Bronchial epithelial cell (primary cell): ENCODE measurements around the gene CAD. TPM values are rescaled to one million over a fixed set of nuclear protein-coding genes. Genes with fewer than 3 reads are reported as not detected.
A peak's percentile ranks its signal among the peaks of the same experiment; 100 is the strongest.

Experiments used
- DNase-seq: peaks from one replicate; pipeline ENCODE4 v3.0.0-alpha.2; 2010; ENCODE audit warnings: low read depth
- FAIRE-seq: peaks from 2 replicates; lab custom pipeline; 2011; peaks lifted over from hg19 to GRCh38; lab: Jason Lieb, UNC
- H3K27me3 ChIP-seq: 2 replicates; pipeline ENCODE4 v1.5.1; 2011; ENCODE audit warnings: low read length; ENCODE audit not compliant: control insufficient read depth, insufficient read depth
- H3K36me3 ChIP-seq: 2 replicates; pipeline ENCODE4 v1.5.1; 2011; ENCODE audit warnings: low read length; ENCODE audit not compliant: control insufficient read depth, insufficient read depth
- H3K4me3 ChIP-seq: 2 replicates; pipeline ENCODE4 v1.5.1; 2011; ENCODE audit warnings: mild to moderate bottlenecking, low read depth, low read length, control low read depth
- total RNA-seq: library from RNA; depleted of rRNA; stranded (reverse); fragments of >200 nt; gene quantifications from 2 replicates; pipeline ENCODE4 v1.2.1, GENCODE V29; 2014
- TF ChIP-seq, protein P1 (sequence below): IDR thresholded peaks from 2 replicates; pipeline ENCODE4 v1.5.1; 2011; ENCODE audit warnings: mild to moderate bottlenecking, moderate library complexity, low read length, control low read depth, inconsistent platforms; ENCODE audit not compliant: insufficient read depth, severe bottlenecking

The CAD gene
- total RNA-seq, 1 donor from 2014 or later: 21.6 TPM

DNA sequence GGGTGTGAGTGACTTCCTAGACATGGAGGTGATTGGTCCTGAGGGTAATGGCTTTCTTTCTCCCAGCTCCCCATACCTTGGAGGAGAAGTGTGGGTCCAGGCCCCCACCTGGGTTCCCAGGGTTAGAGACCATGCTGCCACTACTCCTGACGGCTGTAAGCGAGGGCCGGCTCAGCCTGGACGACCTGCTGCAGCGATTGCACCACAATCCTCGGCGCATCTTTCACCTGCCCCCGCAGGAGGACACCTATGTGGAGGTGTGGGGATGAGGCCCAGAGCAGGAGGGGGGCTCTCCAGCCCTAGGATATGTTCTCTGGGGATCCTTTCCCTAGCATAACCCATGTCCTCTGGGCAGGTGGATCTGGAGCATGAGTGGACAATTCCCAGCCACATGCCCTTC lies 21.8 kb downstream of the CAD start:
- DNase-seq (no peak), FAIRE-seq (no peak)
- Histone ChIP-seq H3K36me3 (peaks cover 65% of the 10 kb centered on the region), H3K27me3 (no peaks in the 10 kb centered on the region), H3K4me3 (no peak overlapping the region)
- TF ChIP-seq, protein P1, sequence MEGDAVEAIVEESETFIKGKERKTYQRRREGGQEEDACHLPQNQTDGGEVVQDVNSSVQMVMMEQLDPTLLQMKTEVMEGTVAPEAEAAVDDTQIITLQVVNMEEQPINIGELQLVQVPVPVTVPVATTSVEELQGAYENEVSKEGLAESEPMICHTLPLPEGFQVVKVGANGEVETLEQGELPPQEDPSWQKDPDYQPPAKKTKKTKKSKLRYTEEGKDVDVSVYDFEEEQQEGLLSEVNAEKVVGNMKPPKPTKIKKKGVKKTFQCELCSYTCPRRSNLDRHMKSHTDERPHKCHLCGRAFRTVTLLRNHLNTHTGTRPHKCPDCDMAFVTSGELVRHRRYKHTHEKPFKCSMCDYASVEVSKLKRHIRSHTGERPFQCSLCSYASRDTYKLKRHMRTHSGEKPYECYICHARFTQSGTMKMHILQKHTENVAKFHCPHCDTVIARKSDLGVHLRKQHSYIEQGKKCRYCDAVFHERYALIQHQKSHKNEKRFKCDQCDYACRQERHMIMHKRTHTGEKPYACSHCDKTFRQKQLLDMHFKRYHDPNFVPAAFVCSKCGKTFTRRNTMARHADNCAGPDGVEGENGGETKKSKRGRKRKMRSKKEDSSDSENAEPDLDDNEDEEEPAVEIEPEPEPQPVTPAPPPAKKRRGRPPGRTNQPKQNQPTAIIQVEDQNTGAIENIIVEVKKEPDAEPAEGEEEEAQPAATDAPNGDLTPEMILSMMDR: no peak

DNA sequence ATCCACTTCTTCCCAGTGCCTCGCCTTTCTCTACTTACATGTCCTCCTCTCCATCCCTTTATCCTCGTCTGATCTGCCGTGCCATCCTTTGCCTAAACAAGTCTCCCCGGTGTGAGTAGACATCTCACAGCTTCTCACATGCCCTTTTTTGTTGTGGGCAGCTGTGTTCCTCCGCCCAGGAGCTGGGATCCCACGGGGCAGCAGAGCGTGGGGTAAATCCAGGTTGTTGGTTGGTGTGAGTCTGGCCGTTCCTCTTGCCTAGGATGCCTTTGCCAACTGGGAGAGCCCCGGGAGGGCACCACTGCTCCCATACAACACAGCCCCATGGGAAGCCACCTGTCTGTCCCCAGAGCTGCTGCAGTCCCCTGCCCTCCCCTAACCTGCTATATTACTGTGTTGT lies 23.2 kb downstream of the CAD start:
- Histone ChIP-seq H3K4me3 (no peak overlapping the region), H3K27me3 (no peaks in the 10 kb centered on the region), H3K36me3 (peaks cover 58% of the 10 kb centered on the region)
- no peak for FAIRE-seq
- no peak for DNase-seq
- TF ChIP-seq, protein P1: no peak

DNA sequence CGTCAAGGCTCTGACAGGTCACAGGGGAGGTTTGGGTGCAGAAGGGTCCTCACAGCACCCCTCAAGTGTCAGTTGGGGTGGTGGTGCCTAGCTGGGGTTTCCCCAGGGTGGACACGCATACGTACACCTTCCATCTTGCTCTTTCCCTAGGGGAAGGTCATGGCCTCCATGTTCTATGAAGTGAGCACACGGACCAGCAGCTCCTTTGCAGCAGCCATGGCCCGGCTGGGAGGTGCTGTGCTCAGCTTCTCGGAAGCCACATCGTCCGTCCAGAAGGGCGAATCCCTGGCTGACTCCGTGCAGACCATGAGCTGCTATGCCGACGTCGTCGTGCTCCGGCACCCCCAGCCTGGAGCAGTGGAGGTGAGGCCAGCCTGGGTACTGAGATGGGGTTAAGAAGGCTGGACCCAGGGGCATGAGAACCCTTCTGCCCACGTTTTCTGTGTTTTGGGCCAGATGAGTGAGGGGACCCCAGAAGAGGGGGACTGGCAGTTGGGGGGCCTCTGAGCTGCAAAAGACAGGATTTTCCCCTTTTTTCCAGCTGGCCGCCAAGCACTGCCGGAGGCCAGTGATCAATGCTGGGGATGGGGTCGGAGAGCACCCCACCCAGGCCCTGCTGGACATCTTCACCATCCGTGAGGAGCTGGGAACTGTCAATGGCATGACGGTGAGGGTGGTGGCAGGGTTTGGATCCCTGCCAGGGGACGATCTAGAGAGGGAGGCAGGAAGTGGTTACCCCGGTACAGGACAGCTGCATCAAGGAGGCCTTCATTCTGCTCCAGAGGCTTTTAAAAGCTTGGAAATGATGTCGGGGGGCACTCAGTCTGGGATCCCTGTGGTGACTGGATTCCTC lies 24.8 kb downstream of the CAD start:
- H3K36me3 ChIP-seq: peaks cover 48% of the 10 kb centered on the region
- peak; percentile 18 for FAIRE-seq

GRCh38 chr2:27242614-27242951 lies 25.4 kb downstream of the CAD start:
- TF ChIP-seq, protein P1: no peak
- FAIRE-seq (no peak), DNase-seq (no peak)
- H3K27me3 ChIP-seq: no peaks in the 10 kb centered on the region
- no peak overlapping the region for H3K4me3 ChIP-seq
- H3K36me3 ChIP-seq: peaks cover 44% of the 10 kb centered on the region

More for the DNA sequence above, 24.8 kb downstream of the CAD start:
- H3K27me3 ChIP-seq: no peaks in the 10 kb centered on the region
- no peak overlapping the region for H3K4me3 ChIP-seq
- TF ChIP-seq, protein P1: no peak
- no peak for DNase-seq

DNA sequence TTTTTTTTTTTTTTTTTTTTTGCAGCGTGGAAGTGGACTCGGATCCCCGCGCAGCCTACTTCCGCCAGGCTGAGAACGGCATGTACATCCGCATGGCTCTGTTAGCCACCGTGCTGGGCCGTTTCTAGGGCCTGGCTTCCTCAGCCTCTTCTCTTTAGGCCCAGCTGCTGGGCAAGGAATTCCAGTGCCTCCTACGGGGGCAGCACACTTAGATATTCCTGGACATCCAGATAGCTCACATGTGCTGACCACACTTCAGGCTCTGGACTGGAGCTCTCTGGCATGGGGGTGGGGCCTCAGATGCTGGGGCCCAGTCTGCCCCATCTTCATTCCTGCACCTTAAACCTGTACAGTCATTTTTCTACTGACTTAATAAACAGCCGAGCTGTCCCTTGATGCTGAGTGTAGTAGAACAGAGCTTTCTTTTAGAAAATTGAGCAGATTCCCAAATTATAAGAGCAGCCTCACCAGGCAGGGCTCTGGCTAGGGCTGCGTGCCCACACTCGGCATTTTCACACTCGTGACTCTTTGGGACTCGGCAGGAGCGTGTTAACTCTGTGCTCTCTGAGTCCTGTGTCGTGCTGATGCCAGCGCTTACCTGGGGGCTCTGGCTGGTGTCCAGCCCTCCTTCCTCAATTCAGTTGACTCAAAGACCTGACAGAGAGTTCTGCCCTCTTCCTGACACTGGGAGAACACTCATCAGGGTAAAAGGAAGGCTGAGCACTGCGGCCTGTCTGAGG lies 26.4 kb downstream of the CAD start:
- Histone ChIP-seq H3K36me3 (peaks cover 37% of the 10 kb centered on the region), H3K27me3 (no peaks in the 10 kb centered on the region), H3K4me3 (no peak overlapping the region)
- DNase-seq: no peak
- TF ChIP-seq, protein P1: no peak
- no peak for FAIRE-seq
